ENCODE data around the gene FAM227B.

FAM227B gene

GRCh38 chr15:49286649-49287404 lies 333.8 kb downstream of the FAM227B start:
- no peak for DNase-seq

GRCh38 chr15:49282366-49282765 lies 338.3 kb downstream of the FAM227B start:
- DNase-seq, result no peak

GRCh38 chr15:49279521-49280456 lies 340.8 kb downstream of the FAM227B start:
- DNase-seq, result no peak

- DNase-seq, result no peak
These were observed 341.9 kb downstream of the FAM227B start for GRCh38 chr15:49278751-49279150.

Data from NCI-H1436 (cell line).